MM.1S (cell line): ENCODE measurements around the gene MAN2A2.

ENCODE experiments used
- DNase-seq: peaks from one replicate; pipeline ENCODE4 v3.0.0-alpha.2; 2015
- H2AFZ ChIP-seq: fragments of 300-600 bp; sonication (generic); 2 replicates; pipeline ENCODE4 v1.6.0; 2016; ENCODE audit warnings: antibody characterized with exemption, low read length
- H3F3A ChIP-seq: fragments of 300-600 bp; sonication (generic); 2 replicates; pipeline ENCODE4 v1.6.1; 2016; ENCODE audit warnings: mild to moderate bottlenecking, antibody characterized with exemption, low read length, moderate library complexity, mixed read lengths; ENCODE audit not compliant: insufficient read depth
- H3K27ac ChIP-seq: fragments of 300-600 bp; sonication (generic); 2 replicates; pipeline ENCODE4 v1.5.1; 2016; ENCODE audit warnings: mild to moderate bottlenecking, low read length
- H3K27me3 ChIP-seq: fragments of 300-600 bp; sonication (generic); replicated peaks from 2 replicates; pipeline ENCODE4 v1.6.0; 2016; ENCODE audit warnings: low read length; ENCODE audit not compliant: insufficient read depth
- H3K36me3 ChIP-seq: fragments of 300-600 bp; sonication (generic); replicated peaks from 2 replicates; pipeline ENCODE4 v1.6.1; 2016; ENCODE audit warnings: mild to moderate bottlenecking, low read length, mixed read lengths; ENCODE audit not compliant: insufficient read depth
- H3K4me1 ChIP-seq: fragments of 300-600 bp; sonication (generic); 2 replicates; pipeline ENCODE4 v1.6.1; 2016; ENCODE audit warnings: low read length, mixed read lengths
- H3K4me2 ChIP-seq: fragments of 300-600 bp; sonication (generic); 2 replicates; pipeline ENCODE4 v1.6.0; 2016; ENCODE audit warnings: low read depth, low read length
- H3K4me3 ChIP-seq: fragments of 300-600 bp; sonication (generic); 2 replicates; pipeline ENCODE4 v1.5.1; 2016; ENCODE audit warnings: low read length, mixed read lengths
- H3K79me2 ChIP-seq: fragments of 300-600 bp; sonication (generic); 2 replicates; pipeline ENCODE4 v1.6.1; 2016; ENCODE audit warnings: mixed run types, low read length, mixed read lengths
- H3K9ac ChIP-seq: fragments of 300-600 bp; sonication (generic); 2 replicates; pipeline ENCODE4 v1.6.1; 2016; ENCODE audit warnings: low read length, mixed read lengths
- H3K9me2 ChIP-seq: fragments of 300-600 bp; sonication (generic); replicated peaks from 2 replicates; pipeline ENCODE4 v1.6.1; 2016; ENCODE audit warnings: mild to moderate bottlenecking, low read length, mixed read lengths; ENCODE audit not compliant: insufficient read depth
- H3K9me3 ChIP-seq: fragments of 300-600 bp; sonication (generic); replicated peaks from 2 replicates; pipeline ENCODE4 v1.6.1; 2016; ENCODE audit warnings: mild to moderate bottlenecking, low read length, mixed read lengths; ENCODE audit not compliant: insufficient read depth
- H4K20me1 ChIP-seq: fragments of 300-600 bp; sonication (generic); 2 replicates; pipeline ENCODE4 v1.6.1; 2016; ENCODE audit warnings: mild to moderate bottlenecking, low read length, moderate library complexity, mixed read lengths; ENCODE audit not compliant: insufficient read depth
- CTCF ChIP-seq: fragments of 300-600 bp; sonication (generic); IDR thresholded peaks from 2 replicates; pipeline ENCODE4 v1.5.1; 2016; ENCODE audit warnings: antibody characterized with exemption, low read length, mixed read lengths
- EZH2 ChIP-seq: fragments of 300-600 bp; sonication (generic); optimal IDR thresholded peaks from 2 replicates; pipeline ENCODE3; 2017; ENCODE audit warnings: low read depth, mild to moderate bottlenecking, antibody characterized with exemption, low read length, mixed read lengths
- EZH2phosphoT487 ChIP-seq: fragments of 300-600 bp; sonication (generic); IDR thresholded peaks from 2 replicates; pipeline ENCODE4 v1.6.1; 2018; ENCODE audit warnings: antibody characterized with exemption, low read length

The MAN2A2 gene

GRCh38 chr15:90863987-90864386, 39.1 kb upstream of the MAN2A2 start:
- Histone ChIP-seq H3K9ac (no peak overlapping the region), H2AFZ (no peak overlapping the region), H3K79me2 (no peaks in the 10 kb centered on the region), H3K27ac (no peak overlapping the region), H3K36me3 (no peaks in the 10 kb centered on the region), H4K20me1 (no peaks in the 10 kb centered on the region), H3K4me1 (no peaks in the 10 kb centered on the region), H3F3A (no peaks in the 10 kb centered on the region), H3K9me2 (no peaks in the 10 kb centered on the region), H3K4me2 (no peak overlapping the region), H3K4me3 (no peak overlapping the region), H3K27me3 (no peaks in the 10 kb centered on the region), H3K9me3 (no peaks in the 10 kb centered on the region)
- TF ChIP-seq EZH2phosphoT487 = no peak
- no peak for TF ChIP-seq CTCF
- TF ChIP-seq EZH2 = no peak
- no peak for DNase-seq

GRCh38 chr15:90864507-90864906, 38.6 kb upstream of the MAN2A2 start:
- Histone ChIP-seq H3K4me3 (no peak overlapping the region), H3K79me2 (no peaks in the 10 kb centered on the region), H2AFZ (no peak overlapping the region), H3K27me3 (no peaks in the 10 kb centered on the region), H3K9ac (no peak overlapping the region), H3K4me1 (no peaks in the 10 kb centered on the region), H3K9me3 (no peaks in the 10 kb centered on the region), H3K9me2 (no peaks in the 10 kb centered on the region), H3K36me3 (no peaks in the 10 kb centered on the region), H3F3A (no peaks in the 10 kb centered on the region), H3K27ac (no peak overlapping the region), H3K4me2 (no peak overlapping the region), H4K20me1 (no peaks in the 10 kb centered on the region)
- TF ChIP-seq EZH2phosphoT487 = no peak
- TF ChIP-seq EZH2 = no peak
- no peak for TF ChIP-seq CTCF
- no peak for DNase-seq

- Histone ChIP-seq H3K4me1 (no peaks in the 10 kb centered on the region), H3K4me3 (no peak overlapping the region), H3K36me3 (no peaks in the 10 kb centered on the region), H3K9ac (no peak overlapping the region), H3K9me2 (no peaks in the 10 kb centered on the region), H3F3A (peaks cover 8% of the 10 kb centered on the region; the same call in 1 of the 2 replicates), H2AFZ (no peak overlapping the region), H3K79me2 (no peaks in the 10 kb centered on the region), H4K20me1 (no peaks in the 10 kb centered on the region), H3K27me3 (no peaks in the 10 kb centered on the region), H3K4me2 (no peak overlapping the region), H3K9me3 (no peaks in the 10 kb centered on the region), H3K27ac (no peak overlapping the region)
- DNase-seq = no peak
- no peak for TF ChIP-seq EZH2
- TF ChIP-seq EZH2phosphoT487 = no peak
These were observed 37.4 kb upstream of the MAN2A2 start for GRCh38 chr15:90865702-90866101.

GRCh38 chr15:90866161-90866715, 36.9 kb upstream of the MAN2A2 start:
- Histone ChIP-seq H3K4me1 (no peaks in the 10 kb centered on the region), H3K36me3 (no peaks in the 10 kb centered on the region), H3K79me2 (no peaks in the 10 kb centered on the region), H3K27ac (no peak overlapping the region), H2AFZ (no peak overlapping the region), H3K9me3 (no peaks in the 10 kb centered on the region), H3F3A (peaks cover 12% of the 10 kb centered on the region; the same call in 1 of the 2 replicates), H3K27me3 (no peaks in the 10 kb centered on the region), H3K4me3 (no peak overlapping the region), H3K4me2 (no peak overlapping the region), H3K9me2 (no peaks in the 10 kb centered on the region), H3K9ac (no peak overlapping the region), H4K20me1 (no peaks in the 10 kb centered on the region)
- DNase-seq = no peak
- TF ChIP-seq EZH2phosphoT487 (no peak), CTCF (no peak), EZH2 (no peak)
